ENCODE data around the gene EFCAB14.

EFCAB14 gene

DNA sequence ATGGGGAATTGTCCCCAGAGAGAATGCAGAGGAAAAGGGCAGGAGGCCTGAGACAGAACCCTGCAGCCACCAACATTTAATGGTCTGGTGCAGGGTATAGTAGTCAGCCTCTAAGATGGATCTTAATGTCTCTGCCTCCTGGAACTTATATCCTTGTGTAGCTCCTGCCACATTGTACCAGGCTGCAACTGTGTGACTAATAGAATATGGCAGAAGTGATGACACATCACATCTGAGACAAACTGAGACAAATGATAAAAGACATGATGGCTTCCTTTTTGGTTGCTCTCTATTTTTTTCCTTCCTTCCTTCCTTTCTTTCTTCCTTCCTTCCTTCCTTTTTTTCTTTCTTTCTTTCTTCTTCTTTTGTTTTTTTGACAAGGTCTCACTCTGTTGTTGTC is 42.8 kb upstream of the EFCAB14 start:
- TF ChIP-seq SIN3A (IDR thresholded peaks at IDR 0.05; ENCODE audit: borderline replicate concordance, insufficient read depth, low read length) (no peak), POLR2AphosphoS5 (IDR thresholded peaks at IDR 0.05; ENCODE audit: low read depth, low read length) (no peak), FOXP2 (optimal IDR thresholded peaks at IDR 0.05; ENCODE audit: borderline replicate concordance, extremely low read depth, extremely low read length, insufficient read depth) (no peak), TAF1 (IDR thresholded peaks at IDR 0.05; ENCODE audit: borderline replicate concordance, insufficient read depth, low read length) (no peak)
- TF ChIP-seq, protein P1, sequence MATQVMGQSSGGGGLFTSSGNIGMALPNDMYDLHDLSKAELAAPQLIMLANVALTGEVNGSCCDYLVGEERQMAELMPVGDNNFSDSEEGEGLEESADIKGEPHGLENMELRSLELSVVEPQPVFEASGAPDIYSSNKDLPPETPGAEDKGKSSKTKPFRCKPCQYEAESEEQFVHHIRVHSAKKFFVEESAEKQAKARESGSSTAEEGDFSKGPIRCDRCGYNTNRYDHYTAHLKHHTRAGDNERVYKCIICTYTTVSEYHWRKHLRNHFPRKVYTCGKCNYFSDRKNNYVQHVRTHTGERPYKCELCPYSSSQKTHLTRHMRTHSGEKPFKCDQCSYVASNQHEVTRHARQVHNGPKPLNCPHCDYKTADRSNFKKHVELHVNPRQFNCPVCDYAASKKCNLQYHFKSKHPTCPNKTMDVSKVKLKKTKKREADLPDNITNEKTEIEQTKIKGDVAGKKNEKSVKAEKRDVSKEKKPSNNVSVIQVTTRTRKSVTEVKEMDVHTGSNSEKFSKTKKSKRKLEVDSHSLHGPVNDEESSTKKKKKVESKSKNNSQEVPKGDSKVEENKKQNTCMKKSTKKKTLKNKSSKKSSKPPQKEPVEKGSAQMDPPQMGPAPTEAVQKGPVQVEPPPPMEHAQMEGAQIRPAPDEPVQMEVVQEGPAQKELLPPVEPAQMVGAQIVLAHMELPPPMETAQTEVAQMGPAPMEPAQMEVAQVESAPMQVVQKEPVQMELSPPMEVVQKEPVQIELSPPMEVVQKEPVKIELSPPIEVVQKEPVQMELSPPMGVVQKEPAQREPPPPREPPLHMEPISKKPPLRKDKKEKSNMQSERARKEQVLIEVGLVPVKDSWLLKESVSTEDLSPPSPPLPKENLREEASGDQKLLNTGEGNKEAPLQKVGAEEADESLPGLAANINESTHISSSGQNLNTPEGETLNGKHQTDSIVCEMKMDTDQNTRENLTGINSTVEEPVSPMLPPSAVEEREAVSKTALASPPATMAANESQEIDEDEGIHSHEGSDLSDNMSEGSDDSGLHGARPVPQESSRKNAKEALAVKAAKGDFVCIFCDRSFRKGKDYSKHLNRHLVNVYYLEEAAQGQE (IDR thresholded peaks at IDR 0.05; ENCODE audit: insufficient read depth in 1 of 2, low read depth in 2 of 2, low read length in 2 of 2): no peak

DNA sequence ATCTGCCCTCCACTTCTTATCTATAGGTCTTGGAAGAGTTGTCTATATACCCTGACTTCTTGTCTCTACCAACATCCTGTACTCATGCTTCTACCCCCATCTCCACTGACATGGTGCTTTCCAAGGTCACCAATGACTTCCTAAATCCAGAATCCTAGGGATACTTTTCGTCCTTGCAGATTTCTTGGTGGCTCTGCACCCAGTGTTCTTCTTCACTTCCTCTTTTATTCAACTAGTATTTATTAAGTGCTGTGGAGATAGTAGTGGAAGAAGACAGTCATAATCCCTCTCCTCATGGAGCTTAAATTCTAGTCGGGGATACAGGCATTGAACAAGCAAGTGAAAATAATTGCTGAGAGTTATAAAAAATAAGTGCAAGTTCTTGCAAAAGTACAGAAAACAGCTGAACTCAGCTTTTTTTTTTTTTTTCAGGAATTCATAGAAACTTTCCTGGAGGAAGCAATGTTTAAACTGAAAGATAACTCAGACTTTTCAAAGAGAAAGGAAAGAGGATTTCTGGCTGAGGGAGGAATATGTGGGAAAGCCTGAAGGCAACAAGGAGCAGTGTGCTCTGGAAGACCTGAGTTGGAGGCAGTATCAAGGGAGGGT is 41.7 kb upstream of the EFCAB14 start:
- TF ChIP-seq FOXP2 (optimal IDR thresholded peaks at IDR 0.05; ENCODE audit: borderline replicate concordance, extremely low read depth, extremely low read length, insufficient read depth): no peak
- no peak for TF ChIP-seq POLR2AphosphoS5 (IDR thresholded peaks at IDR 0.05; ENCODE audit: low read depth, low read length)
- no peak for TF ChIP-seq SIN3A (IDR thresholded peaks at IDR 0.05; ENCODE audit: borderline replicate concordance, insufficient read depth, low read length)
- TF ChIP-seq, protein P1 (IDR thresholded peaks at IDR 0.05; ENCODE audit: insufficient read depth in 1 of 2, low read depth in 2 of 2, low read length in 2 of 2): no peak
- no peak for TF ChIP-seq TAF1 (IDR thresholded peaks at IDR 0.05; ENCODE audit: borderline replicate concordance, insufficient read depth, low read length)

DNA sequence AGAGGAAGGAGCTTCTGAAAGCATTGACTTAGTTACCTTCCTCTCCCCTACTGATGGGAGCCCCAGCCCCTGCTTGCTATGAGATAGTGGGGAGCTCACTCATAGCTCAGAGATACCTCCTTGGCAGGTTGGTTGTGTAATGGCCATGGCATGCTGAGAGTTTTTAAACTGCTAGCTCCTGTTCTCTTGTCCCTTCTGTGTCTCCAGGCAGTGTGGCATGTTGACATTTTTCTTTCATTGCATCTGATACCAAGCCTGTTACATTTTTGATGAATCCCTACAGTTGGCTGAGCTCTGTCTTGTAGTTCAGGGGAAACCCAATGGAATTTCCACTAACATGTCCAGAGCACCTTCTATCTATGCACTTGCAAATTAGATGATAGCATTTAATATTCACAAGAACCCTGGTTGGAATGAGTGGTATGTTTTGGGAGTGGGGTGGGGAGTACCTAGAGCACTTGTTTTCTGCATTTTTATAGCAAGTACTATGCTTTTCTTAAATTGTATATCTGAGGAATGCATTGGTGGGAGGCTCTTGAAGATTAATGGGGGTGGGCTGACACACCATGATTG is 39.1 kb upstream of the EFCAB14 start:
- TF ChIP-seq FOXP2 (optimal IDR thresholded peaks at IDR 0.05; ENCODE audit: borderline replicate concordance, extremely low read depth, extremely low read length, insufficient read depth): no peak
- TF ChIP-seq SIN3A (IDR thresholded peaks at IDR 0.05; ENCODE audit: borderline replicate concordance, insufficient read depth, low read length): no peak
- TF ChIP-seq TAF1 (IDR thresholded peaks at IDR 0.05; ENCODE audit: borderline replicate concordance, insufficient read depth, low read length): no peak
- TF ChIP-seq POLR2AphosphoS5 (IDR thresholded peaks at IDR 0.05; ENCODE audit: low read depth, low read length): no peak
- TF ChIP-seq, protein P1 (IDR thresholded peaks at IDR 0.05; ENCODE audit: insufficient read depth in 1 of 2, low read depth in 2 of 2, low read length in 2 of 2): no peak

DNA sequence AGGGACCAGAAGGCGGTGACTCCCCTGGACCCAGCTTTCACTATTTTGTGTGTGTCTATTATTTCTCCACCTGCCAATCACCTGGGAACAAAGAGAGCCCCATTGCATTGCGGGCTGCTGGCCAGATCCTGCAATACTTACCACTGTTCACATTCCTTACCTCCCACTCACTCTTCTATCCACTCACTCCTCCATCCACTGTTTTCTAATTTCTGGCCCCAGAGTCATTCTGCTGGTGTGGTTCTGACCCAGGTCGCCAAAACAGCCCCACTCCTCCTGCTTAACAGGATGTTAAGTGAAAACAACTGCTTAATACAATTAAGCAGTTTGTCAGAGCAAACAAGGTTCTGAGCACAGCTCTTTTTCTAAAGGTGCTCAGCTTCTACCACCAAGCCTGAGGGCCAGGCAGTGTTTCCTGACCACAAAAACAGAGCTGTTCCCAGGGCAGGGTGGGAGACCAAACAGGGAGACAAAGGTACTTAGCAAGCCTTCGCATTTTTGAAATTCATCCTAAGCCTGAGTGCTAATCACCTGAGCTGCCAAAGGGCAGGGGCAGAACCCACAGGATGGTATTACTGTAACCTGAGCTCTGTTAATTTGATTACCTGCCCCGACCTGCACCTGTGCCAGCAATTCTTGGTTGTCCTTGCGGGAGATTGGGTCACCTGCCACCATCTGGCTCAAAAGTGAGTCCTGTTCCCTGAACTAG is 38.5 kb upstream of the EFCAB14 start:
- TF ChIP-seq, protein P1 (IDR thresholded peaks at IDR 0.05; ENCODE audit: insufficient read depth in 1 of 2, low read depth in 2 of 2, low read length in 2 of 2): no peak
- no peak for TF ChIP-seq TAF1 (IDR thresholded peaks at IDR 0.05; ENCODE audit: borderline replicate concordance, insufficient read depth, low read length)
- TF ChIP-seq FOXP2 (optimal IDR thresholded peaks at IDR 0.05; ENCODE audit: borderline replicate concordance, extremely low read depth, extremely low read length, insufficient read depth): no peak
- no peak for TF ChIP-seq POLR2AphosphoS5 (IDR thresholded peaks at IDR 0.05; ENCODE audit: low read depth, low read length)
- TF ChIP-seq SIN3A (IDR thresholded peaks at IDR 0.05; ENCODE audit: borderline replicate concordance, insufficient read depth, low read length): no peak

Measured in PFSK-1 (cell line).